Activated B cell treated with CpG ODN at 0.5 μM for 24 hours (primary cell): ENCODE data around the gene RNF224. TPM values are rescaled to one million over a fixed set of nuclear protein-coding genes. Genes with fewer than 3 reads are reported as not detected.

Source experiments
- ATAC-seq: fragments of 200-7000 bp; cut with Tn5 transposase; one replicate; pipeline ENCODE4 v1.10.0; 2021; ENCODE audit warnings: low read depth, mild to moderate bottlenecking, moderate library complexity
- CTCF ChIA-PET: fragments of 350-600 bp; sonication (Branson Sonifier 250); formaldehyde crosslinking; loops from one replicate; lab custom pipeline; 2021; ENCODE audit warnings: antibody characterized with exemption; lab: Charles Lee
- POLR2A ChIA-PET: fragments of 350-600 bp; sonication (Branson Sonifier 250); formaldehyde crosslinking; loops from one replicate; lab custom pipeline; 2021; ENCODE audit warnings: antibody characterized with exemption; lab: Charles Lee
- DNase-seq: peaks from one replicate; pipeline ENCODE4 v3.0.0; 2022
- H3K27ac Mint-ChIP-seq: one replicate; pipeline ENCODE4 v1.8.0; 2020; ENCODE audit warnings: mixed read lengths
- H3K27me3 Mint-ChIP-seq: one replicate; pipeline ENCODE4 v1.8.0; 2021; ENCODE audit warnings: mixed read lengths
- H3K36me3 Mint-ChIP-seq: one replicate; pipeline ENCODE4 v1.8.0; 2021; ENCODE audit warnings: low read depth, mixed read lengths
- H3K4me1 Mint-ChIP-seq: one replicate; pipeline ENCODE4 v1.8.0; 2021; ENCODE audit warnings: mixed read lengths
- H3K4me3 Mint-ChIP-seq: one replicate; pipeline ENCODE4 v1.8.0; 2020; ENCODE audit warnings: mild to moderate bottlenecking, mixed read lengths
- H3K9me3 Mint-ChIP-seq: one replicate; pipeline ENCODE4 v1.8.0; 2020; ENCODE audit warnings: mixed read lengths
- CTCF ChIP-seq: fragments of 200-600 bp; IDR thresholded peaks from one replicate; pipeline ENCODE4 v1.8.0; 2022; ENCODE audit warnings: antibody characterized with exemption, mild to moderate bottlenecking
- intact Hi-C: fragments of 100-400 bp; cut with micrococcal nuclease; formaldehyde crosslinking; loops from one replicate; pipeline ENCODE4 v1.15.1; 2024
- total RNA-seq: library from RNA; stranded (reverse); gene quantifications from 2 replicates; pipeline ENCODE4 v1.2.3, GENCODE V29; 2022

The RNF224 gene
- not detected in 2 replicates for total RNA-seq

- ChIA-PET CTCF (interaction anchor here (0.9 to 4.1 kb wide), 12 partner anchors 9 to 198 kb away, joined by 3 to 21 read pairs (median 5); partner anchors contain the start of genes ANAPC2, DPP7, NDOR1 and NPDC1), POLR2A (interaction anchor here (0.6 to 1.9 kb wide), 10 partner anchors 13 to 181 kb away, joined by 3 to 10 read pairs (median 4); partner anchors contain the start of genes ANAPC2, MAN1B1, NDOR1 and NPDC1)
- no peak for TF ChIP-seq CTCF
- peak; percentile 41 for ATAC-seq
- DNase-seq = peak; percentile 74
- no peaks in the 10 kb centered on the region for H3K36me3 Mint-ChIP-seq
- H3K9me3 Mint-ChIP-seq = no peaks in the 10 kb centered on the region
- H3K4me1 Mint-ChIP-seq = peaks cover 18% of the 10 kb centered on the region
- H3K4me3 Mint-ChIP-seq = no peak within 1 kb of the TSS
- intact Hi-C loops = loop anchor here (1.0 to 10.0 kb wide), 5 partner anchors 38 to 342 kb away; partner anchors contain the start of genes C8G, FBXW5, NPDC1 and TRAF2
- H3K27me3 Mint-ChIP-seq = peaks cover 2% of the 10 kb centered on the region
- peak within 1 kb of the TSS; percentile 35 for H3K27ac Mint-ChIP-seq
These were observed at the start of gene RNF224 for GRCh38 chr9:137227054-137227852. RNF224 (plus strand) TSS chr9:137227502; CDS start chr9:137228336, 834 bp downstream.

GRCh38 chr9:137178201-137178938 is 48.9 kb upstream of the RNF224 start:
- Mint-ChIP-seq H3K4me3 (no peak overlapping the region), H3K27me3 (no peaks in the 10 kb centered on the region), H3K9me3 (no peaks in the 10 kb centered on the region), H3K36me3 (peaks cover 50% of the 10 kb centered on the region), H3K4me1 (no peaks in the 10 kb centered on the region), H3K27ac (no peak overlapping the region)
- TF ChIP-seq CTCF = no peak
- intact Hi-C loops = no loop called here
- DNase-seq (no peak), ATAC-seq (no peak)
- ChIA-PET CTCF (no interaction called here), POLR2A (no interaction called here)

GRCh38 chr9:137178939-137179630 is 48.2 kb upstream of the RNF224 start:
- ATAC-seq (no peak), DNase-seq (no peak)
- Mint-ChIP-seq H3K9me3 (no peaks in the 10 kb centered on the region), H3K36me3 (peaks cover 57% of the 10 kb centered on the region), H3K4me1 (no peaks in the 10 kb centered on the region), H3K27ac (no peak overlapping the region), H3K4me3 (no peak overlapping the region), H3K27me3 (no peaks in the 10 kb centered on the region)
- intact Hi-C loops = no loop called here
- POLR2A ChIA-PET = no interaction called here
- CTCF ChIA-PET = no interaction called here
- TF ChIP-seq CTCF = no peak

GRCh38 chr9:137179761-137180160 is 47.5 kb upstream of the RNF224 start:
- ChIA-PET POLR2A (no interaction called here), CTCF (no interaction called here)
- no peak for ATAC-seq
- no peaks in the 10 kb centered on the region for H3K27me3 Mint-ChIP-seq
- intact Hi-C loops = no loop called here
- TF ChIP-seq CTCF = no peak
- H3K27ac Mint-ChIP-seq = no peak overlapping the region
- H3K4me3 Mint-ChIP-seq = no peak overlapping the region
- DNase-seq = no peak
- H3K36me3 Mint-ChIP-seq = peaks cover 64% of the 10 kb centered on the region
- H3K9me3 Mint-ChIP-seq = no peaks in the 10 kb centered on the region
- H3K4me1 Mint-ChIP-seq = no peaks in the 10 kb centered on the region
